Body of pancreas (tissue), 4 donors: ENCODE measurements around the gene AGBL4. TPM values are rescaled to one million over a fixed set of nuclear protein-coding genes. Genes with fewer than 3 reads are reported as not detected.

ENCODE experiments used
- ATAC-seq: fragments of 150-250 bp; one replicate; pipeline ENCODE4 v1.9.1; 2016
- DNase-seq, 4 donors: peaks; one replicate each; pipeline ENCODE4 v3.0.0-alpha.2; 2019
- H3K27ac ChIP-seq, 4 donors: fragments of 200-600 bp; sonication (generic); 1 replicate in 3 of 4; 2 replicates in 1 of 4; pipeline versions ENCODE4 v1.5.1 to v1.6.1; 2016 to 2019; ENCODE audit warnings: mild to moderate bottlenecking in 1 of 4, mixed read lengths in 1 of 4, moderate library complexity in 1 of 4
- H3K27me3 ChIP-seq, 2 donors: fragments of 200-600 bp; sonication (generic); one replicate each; pipeline ENCODE4 v1.6.0; 2016; ENCODE audit warnings: mild to moderate bottlenecking in 1 of 2
- H3K36me3 ChIP-seq, 2 donors: fragments of 200-600 bp; sonication (generic); replicated peaks in 1 of 2; 2 replicates each; pipeline ENCODE4 v1.5.1; 2016; ENCODE audit warnings: low read depth in 2 of 2; ENCODE audit not compliant: insufficient read depth in 1 of 2
- H3K4me1 ChIP-seq: fragments of 200-600 bp; sonication (generic); one replicate; pipeline ENCODE4 v1.6.0; 2016
- H3K4me3 ChIP-seq, 2 donors: fragments of 200-600 bp; sonication (generic); 1 replicate in 1 of 2; 2 replicates in 1 of 2; pipeline ENCODE4 v1.5.1; 2016 to 2019
- H3K9me3 ChIP-seq, 3 donors: fragments of 200-600 bp; sonication (generic); 1 replicate in 2 of 3; 2 replicates in 1 of 3; pipeline ENCODE4 v1.5.1; 2016
- POLR2A ChIP-seq, 3 donors: fragments of 450-650 bp; IDR thresholded peaks; one replicate each; pipeline ENCODE4 v1.6.1; 2016; ENCODE audit warnings: antibody characterized with exemption in 3 of 3, mild to moderate bottlenecking in 2 of 3
- WGBS, 2 donors: methylation state at CpG; one replicate each; pipeline ENCODE4 v1.1.5; 2017; 5-methylcytosine and 5-hydroxymethylcytosine counted together
- intact Hi-C: fragments of 100-400 bp; cut with DNase I; formaldehyde crosslinking; loops from one replicate; pipeline ENCODE4 v1.15.1; 2023
- total RNA-seq, 2 donors: library from RNA; depleted of rRNA; stranded (reverse); fragments of >200 nt; gene quantifications; one replicate each; pipeline ENCODE4 v1.1.0, GENCODE V29; 2016
- TF ChIP-seq, protein P1 (sequence below), 7 experiments: fragments of 450-650 bp in 4 of 7; fragments of 200-600 bp in 3 of 7; sonication (generic) in 3 of 7; IDR thresholded peaks; one replicate each; pipeline ENCODE4 v1.5.1; 2016 to 2019; ENCODE audit warnings: antibody characterized with exemption in 7 of 7

The AGBL4 gene
- total RNA-seq, 2 donors from 2014 or later = 0.33 to 0.78 TPM

DNA sequence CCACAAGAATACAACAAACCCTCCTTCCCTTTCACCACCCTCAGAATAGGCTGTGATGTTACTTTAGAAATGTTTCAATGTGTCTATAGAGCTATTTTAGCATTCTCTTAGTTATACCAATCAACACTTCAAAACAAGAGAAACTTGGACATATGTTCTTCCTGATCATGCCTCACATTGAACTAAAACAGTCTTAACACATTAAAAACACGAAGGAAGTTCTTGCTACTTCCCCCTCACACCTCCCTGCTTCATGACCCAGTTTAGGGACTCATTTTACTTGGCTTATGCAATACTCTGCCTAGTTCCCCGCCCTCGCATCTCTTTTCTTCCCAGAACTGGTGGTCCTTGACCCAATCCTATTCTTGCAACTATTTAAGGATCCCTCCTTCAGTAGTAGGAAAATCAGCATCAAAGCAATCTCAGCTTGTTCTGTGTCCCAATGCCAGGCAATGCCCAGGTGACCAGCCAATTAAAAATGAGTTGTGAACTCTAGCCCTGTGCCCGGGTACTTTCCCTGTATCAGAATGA, 838.2 kb downstream of the AGBL4 start:
- H3K27me3 ChIP-seq = no peaks in the 10 kb centered on the region
- H3K27ac ChIP-seq = no peak overlapping the region
- H3K9me3 ChIP-seq = no peaks in the 10 kb centered on the region
- DNase-seq (no peak), ATAC-seq (no peak)
- 64 to 65% methylated on average over 4 of the region's 4 CpGs for WGBS, 2 donors
- intact Hi-C loops = no loop called here
- TF ChIP-seq POLR2A (IDR thresholded peaks at IDR 0.05) = no peak
- TF ChIP-seq, protein P1, sequence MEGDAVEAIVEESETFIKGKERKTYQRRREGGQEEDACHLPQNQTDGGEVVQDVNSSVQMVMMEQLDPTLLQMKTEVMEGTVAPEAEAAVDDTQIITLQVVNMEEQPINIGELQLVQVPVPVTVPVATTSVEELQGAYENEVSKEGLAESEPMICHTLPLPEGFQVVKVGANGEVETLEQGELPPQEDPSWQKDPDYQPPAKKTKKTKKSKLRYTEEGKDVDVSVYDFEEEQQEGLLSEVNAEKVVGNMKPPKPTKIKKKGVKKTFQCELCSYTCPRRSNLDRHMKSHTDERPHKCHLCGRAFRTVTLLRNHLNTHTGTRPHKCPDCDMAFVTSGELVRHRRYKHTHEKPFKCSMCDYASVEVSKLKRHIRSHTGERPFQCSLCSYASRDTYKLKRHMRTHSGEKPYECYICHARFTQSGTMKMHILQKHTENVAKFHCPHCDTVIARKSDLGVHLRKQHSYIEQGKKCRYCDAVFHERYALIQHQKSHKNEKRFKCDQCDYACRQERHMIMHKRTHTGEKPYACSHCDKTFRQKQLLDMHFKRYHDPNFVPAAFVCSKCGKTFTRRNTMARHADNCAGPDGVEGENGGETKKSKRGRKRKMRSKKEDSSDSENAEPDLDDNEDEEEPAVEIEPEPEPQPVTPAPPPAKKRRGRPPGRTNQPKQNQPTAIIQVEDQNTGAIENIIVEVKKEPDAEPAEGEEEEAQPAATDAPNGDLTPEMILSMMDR (IDR thresholded peaks at IDR 0.05) = no peak
- no peaks in the 10 kb centered on the region for H3K36me3 ChIP-seq
- H3K4me1 ChIP-seq = no peaks in the 10 kb centered on the region
- no peak overlapping the region for H3K4me3 ChIP-seq

DNA sequence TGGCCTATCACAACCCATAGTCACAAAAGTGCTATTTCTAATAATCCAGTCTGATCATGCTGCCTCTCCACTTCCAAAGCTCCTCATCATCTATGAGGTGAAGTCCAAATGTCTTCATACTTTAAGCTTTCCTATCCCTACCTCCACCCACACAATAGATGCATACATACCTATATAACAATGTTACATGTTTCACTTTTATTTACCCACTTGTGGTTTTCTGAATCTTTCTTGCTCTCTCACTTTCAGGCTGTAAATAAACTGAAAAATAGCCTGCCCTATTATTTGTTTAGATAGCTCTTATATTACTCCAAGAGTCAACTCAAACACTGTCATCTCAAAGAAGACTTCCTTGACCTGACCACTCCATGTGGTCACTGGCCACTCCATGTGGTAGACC, 840.3 kb downstream of the AGBL4 start:
- no peak for ATAC-seq
- intact Hi-C loops = no loop called here

DNA sequence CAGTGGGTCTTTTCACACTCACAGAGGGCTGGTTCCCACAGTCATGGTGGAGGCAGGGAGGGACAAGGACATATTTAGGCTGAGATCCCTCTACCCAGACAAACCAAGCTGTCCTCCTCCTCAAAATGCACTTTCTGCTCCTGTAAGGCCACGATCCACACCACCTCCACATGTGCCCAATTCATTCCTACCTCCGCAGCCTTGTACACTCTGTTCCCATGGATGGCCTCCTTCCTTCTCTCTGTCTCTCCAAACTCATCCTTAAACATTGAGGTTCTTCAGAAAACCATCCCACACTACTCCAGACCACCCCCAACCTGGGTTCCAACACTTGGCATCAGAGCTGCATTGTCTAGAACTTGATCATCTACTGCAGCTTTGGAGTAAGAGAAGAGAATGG, 842.7 kb downstream of the AGBL4 start:
- H3K27ac ChIP-seq = no peak overlapping the region
- WGBS, 2 donors = 77 to 81% methylated on average over 2 of the region's 2 CpGs
- intact Hi-C loops = no loop called here
- no peaks in the 10 kb centered on the region for H3K9me3 ChIP-seq
- no peak overlapping the region for H3K4me3 ChIP-seq
- H3K4me1 ChIP-seq = no peaks in the 10 kb centered on the region
- ATAC-seq (no peak), DNase-seq (no peak)
- H3K36me3 ChIP-seq = no peaks in the 10 kb centered on the region
- no peaks in the 10 kb centered on the region for H3K27me3 ChIP-seq
- no peak for TF ChIP-seq POLR2A (IDR thresholded peaks at IDR 0.05)
- TF ChIP-seq, protein P1 (IDR thresholded peaks at IDR 0.05) = no peak

More for the DNA sequence above, 840.3 kb downstream of the AGBL4 start:
- Histone ChIP-seq H3K27ac (no peak overlapping the region), H3K27me3 (no peaks in the 10 kb centered on the region), H3K4me3 (no peak overlapping the region), H3K4me1 (no peaks in the 10 kb centered on the region), H3K9me3 (no peaks in the 10 kb centered on the region), H3K36me3 (no peaks in the 10 kb centered on the region)
- no peak for TF ChIP-seq POLR2A (IDR thresholded peaks at IDR 0.05)
- TF ChIP-seq, protein P1 (IDR thresholded peaks at IDR 0.05) = no peak
- DNase-seq = no peak

DNA sequence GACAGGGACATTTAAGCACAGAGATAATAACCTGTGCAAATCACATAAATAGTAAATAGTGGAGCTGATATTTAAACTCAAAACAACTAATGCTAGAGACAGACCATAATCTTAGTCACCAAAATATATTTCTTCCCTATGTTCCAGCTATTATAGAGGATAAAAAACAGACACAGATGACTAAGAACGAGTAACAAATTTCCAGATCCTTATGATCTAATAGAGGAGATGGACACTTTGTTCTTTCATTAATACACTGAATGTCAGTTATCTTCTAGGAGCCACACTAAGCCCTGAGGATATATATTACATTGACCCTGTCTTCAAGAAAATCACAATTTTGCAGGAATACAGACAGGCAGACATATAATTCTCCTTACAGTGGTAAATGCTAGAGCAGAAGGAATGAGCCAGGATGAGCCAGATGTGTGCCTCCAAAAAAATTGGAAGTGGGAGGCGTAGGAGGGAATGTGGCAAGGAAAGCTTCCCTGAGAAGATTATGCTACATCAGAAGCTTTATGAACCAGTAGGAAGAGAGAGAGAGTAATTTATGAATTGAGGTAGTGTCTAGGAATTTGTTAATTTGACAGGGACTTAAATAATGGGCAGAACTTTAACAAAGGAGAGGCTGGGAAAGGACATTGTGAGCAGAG, 851.7 kb downstream of the AGBL4 start:
- Histone ChIP-seq H3K36me3 (no peaks in the 10 kb centered on the region), H3K27ac (no peak overlapping the region), H3K9me3 (no peaks in the 10 kb centered on the region), H3K4me1 (no peaks in the 10 kb centered on the region), H3K4me3 (no peak overlapping the region), H3K27me3 (no peaks in the 10 kb centered on the region)
- WGBS, 2 donors = 64 to 71% methylated on average over 2 of the region's 2 CpGs
- DNase-seq = no peak
- intact Hi-C loops = no loop called here
- TF ChIP-seq, protein P1 (IDR thresholded peaks at IDR 0.05) = no peak
- no peak for ATAC-seq

DNA sequence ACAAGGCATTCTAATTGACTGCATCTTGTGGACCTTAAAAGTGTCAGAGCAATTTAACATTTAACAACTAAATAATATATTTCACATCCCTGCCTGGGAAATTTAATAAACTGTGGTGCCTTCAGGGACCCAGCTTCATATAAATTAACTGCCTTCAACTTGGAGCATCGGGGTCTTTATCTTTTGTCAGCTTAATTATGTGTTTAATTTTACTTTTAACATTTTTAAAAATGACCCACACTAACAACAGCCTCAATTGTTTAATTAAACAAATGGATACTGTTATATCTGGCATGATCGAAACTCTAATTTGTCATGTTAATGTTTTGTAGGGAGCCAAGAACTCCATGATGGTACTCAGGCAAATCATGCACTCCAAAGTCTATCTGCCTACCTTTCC, 857.7 kb downstream of the AGBL4 start:
- Histone ChIP-seq H3K27me3 (no peaks in the 10 kb centered on the region), H3K36me3 (no peaks in the 10 kb centered on the region), H3K27ac (no peak overlapping the region), H3K4me3 (no peak overlapping the region), H3K9me3 (no peaks in the 10 kb centered on the region), H3K4me1 (no peaks in the 10 kb centered on the region)
- intact Hi-C loops = no loop called here
- WGBS, 2 donors = 29 to 32% methylated on average over 2 of the region's 2 CpGs
- no peak for TF ChIP-seq POLR2A (IDR thresholded peaks at IDR 0.05)
- TF ChIP-seq, protein P1 (IDR thresholded peaks at IDR 0.05) = no peak
- DNase-seq = no peak
- ATAC-seq = no peak
